Iris pigment epithelial cell (primary cell): ENCODE data around the gene GATD1.

Source experiments
- DNase-seq: peaks from one replicate; pipeline ENCODE4 v3.0.0-alpha.2; 2011; ENCODE audit warnings: low read depth

Gene GATD1

DNA sequence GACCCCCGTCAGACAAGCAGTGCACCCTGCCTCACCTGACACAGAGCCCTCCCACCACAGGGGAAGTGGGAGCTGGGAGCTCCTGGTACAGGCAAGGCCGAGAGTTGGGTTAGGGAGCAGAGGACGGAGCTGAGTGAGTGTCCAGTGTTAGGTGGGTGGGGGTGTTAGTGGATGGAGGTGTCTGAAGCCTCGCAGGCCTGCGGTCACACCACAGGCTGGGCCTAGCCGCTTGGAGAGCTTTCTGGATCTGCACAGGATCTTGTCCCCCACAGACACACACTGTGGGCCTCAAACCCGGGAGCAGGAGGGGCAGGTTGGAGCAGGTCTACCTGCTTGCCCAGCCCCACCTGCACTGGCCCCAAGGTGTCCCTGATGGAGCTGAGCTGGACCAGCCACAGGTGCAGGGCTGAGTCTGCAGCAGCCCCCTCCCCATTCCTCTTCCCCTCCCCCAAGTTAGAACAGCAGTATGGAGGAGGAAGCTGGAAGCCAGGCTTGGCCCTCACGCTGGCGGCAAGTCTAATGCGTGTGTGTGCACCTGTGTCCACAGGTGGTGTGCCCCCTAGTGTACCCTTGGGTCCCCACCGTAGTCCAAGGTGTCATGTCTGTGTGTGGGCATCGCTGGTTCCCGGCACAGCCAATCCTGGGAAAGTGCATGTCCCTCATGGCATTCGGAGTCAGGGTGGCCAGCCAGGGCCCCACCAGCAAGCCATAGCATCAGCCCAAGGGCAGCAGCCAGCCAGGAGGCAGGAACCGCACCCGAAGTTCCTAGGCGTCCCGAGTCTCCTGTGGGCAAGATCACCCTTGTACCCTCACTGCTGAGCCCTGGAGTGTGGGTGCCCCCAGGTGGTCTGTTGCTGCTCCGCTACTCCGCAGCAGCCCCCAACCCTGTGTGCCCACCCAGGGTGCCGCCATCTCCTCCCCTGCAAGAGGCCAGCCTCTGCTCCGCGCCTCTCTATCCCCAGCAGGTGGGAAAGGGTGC is 2.0 kb upstream of the GATD1 start:
- no peak for DNase-seq

- DNase-seq: peak; percentile 34
Observed at GRCh38 chr11:776561-777287, 563 bp downstream of the GATD1 start.

GRCh38 chr11:776263-776560 is 1.1 kb downstream of the GATD1 start:
- no peak for DNase-seq

GRCh38 chr11:774873-775592 is 2.3 kb downstream of the GATD1 start:
- DNase-seq: peak; percentile 56

DNA sequence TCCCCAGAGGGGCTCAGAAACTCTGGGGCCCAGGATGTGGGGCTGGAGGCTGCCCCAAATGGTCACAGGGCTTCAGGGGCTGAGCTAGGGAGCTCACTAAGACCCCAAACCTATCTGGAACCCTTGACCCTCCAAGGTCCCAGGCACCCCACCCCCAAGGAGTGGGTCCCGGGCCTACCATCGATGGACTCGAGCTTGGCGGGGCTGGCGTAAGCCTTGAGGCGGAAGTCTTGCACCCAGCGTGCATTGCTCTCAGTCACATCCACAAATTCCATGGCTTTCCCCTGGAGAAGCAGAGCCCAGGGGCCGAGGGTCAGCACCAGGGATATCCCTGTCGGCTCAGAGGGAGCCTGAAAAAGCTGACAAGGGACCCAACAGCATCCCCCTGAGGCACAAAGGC is 3.5 kb downstream of the GATD1 start:
- no peak for DNase-seq

GRCh38 chr11:773425-773824 is 3.9 kb downstream of the GATD1 start:
- DNase-seq: no peak

DNA sequence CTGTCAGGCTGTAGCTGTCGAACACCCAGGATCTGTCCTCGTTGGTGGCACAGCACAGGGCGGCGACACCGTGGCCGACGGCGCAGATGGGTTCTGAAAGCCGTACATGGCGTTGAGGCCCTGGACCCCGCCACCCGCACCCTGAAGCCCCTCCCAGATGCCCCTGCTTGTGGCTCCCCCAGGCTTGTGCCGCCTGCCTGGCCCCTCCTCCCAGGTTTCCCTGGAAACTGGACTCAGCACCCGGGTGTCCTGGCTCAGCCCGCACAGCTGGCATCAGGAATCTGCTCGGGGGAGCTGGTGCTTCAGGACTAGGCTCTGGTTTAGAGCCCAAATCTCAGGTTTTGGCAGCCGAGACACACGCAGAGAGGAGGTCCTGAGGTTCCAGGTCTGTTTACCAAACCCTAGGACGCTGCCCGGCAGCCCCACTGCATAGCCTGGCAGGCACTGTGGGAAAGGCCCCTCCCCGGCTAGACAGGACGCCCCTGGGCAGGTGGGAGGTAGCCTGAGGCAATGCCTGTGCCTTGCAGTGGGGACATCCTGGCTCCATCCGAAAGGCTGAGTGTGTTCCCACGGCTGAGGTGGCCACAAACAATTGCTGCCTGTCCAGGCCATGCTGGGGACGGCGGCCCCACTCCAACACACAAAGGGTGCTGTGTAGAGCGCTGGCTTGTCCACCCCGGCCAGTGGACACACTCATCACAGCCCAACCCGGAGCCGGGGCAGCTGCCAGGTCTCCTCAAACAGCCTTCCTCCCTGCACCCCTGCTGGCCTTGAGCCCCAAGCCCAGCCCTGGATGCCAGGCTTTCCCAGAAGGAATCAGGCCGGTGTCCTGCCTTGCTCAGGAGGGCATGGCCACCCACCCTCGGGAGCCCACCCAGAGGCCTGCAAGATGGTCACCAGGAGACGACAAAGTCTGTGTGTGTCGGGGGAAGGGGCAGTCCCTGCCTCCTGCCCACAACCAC is 4.6 kb downstream of the GATD1 start:
- no peak for DNase-seq

GRCh38 chr11:771617-772204 is 5.6 kb downstream of the GATD1 start:
- DNase-seq: no peak

- no peak for DNase-seq
Observed at GRCh38 chr11:770642-771616, 6.4 kb downstream of the GATD1 start.

GRCh38 chr11:769887-770641 is 7.2 kb downstream of the GATD1 start:
- no peak for DNase-seq

DNA sequence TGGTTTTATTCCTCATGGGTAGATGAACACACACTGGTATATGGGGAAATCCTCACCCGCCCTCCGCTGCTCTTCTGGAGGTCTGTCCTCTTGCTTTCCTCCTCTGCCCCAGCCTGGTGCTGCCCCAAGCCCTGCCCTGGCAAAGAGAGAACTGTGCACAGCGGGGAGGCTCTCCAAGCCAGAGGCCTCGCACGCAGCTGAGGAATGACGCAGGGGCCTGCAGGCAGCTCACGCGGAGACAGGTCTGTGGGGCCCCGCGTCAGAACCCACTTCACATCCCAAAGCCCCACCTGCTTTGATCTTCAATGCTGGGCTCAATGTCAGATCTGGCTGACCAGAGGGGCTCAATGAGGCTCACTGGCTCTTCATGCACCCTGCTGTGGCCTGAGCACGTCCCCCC is 10.0 kb downstream of the GATD1 start:
- DNase-seq: no peak

- DNase-seq: no peak
Observed at GRCh38 chr11:766936-767210, 10.4 kb downstream of the GATD1 start.

GRCh38 chr11:766106-766935 is 11.0 kb downstream of the GATD1 start:
- DNase-seq: no peak

DNA sequence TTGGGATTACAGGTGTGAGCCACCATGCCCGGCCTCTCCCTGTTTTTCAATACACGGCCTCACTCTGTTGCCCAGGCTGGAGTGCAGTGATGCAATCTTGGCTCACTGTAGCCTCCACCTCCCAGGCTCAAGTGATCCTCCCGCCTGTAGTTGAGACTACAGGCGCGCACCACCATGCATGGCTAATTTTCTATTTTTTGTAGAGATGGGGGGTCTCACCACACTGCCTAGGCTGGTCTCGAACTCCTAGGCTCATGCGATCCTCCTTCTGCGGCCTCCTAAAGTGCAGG is 11.5 kb downstream of the GATD1 start:
- DNase-seq: no peak

- DNase-seq: peak; percentile 46
Observed at GRCh38 chr11:765025-765801, 12.1 kb downstream of the GATD1 start.

DNA sequence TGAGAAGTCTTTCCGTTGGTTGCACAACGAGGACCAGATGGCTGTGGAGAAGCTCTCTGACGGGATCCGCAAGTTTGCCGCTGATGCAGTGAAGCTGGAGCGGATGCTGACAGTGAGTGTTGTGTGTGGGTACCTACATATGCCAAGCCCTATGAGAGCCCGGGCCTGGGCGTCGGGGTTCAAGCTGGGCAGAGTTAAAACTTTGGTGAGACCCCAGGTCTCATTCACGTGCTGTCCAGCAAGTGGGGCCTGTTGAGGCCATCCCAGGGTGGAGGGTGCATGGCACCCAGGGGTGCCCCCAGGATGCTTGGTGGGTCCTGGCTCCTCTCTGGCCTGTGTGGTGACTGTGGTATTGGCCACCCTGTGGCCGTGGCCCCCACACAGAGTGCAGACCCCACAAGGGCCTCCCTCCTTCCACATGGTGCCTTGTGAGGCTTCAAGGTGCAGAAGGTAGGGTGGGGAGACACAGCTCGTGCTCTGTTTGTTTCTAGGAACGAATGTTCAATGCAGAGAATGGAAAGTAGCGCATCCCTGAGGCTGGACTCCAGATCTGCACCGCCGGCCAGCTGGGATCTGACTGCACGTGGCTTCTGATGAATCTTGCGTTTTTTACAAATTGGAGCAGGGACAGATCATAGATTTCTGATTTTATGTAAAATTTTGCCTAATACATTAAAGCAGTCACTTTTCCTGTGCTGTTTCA is 12.8 kb downstream of the GATD1 start:
- DNase-seq: no peak

- DNase-seq: no peak
Observed at GRCh38 chr11:763549-764321, 13.6 kb downstream of the GATD1 start.
